Panc1 (cell line): ENCODE measurements around the gene PTP4A2. TPM values are rescaled to one million over a fixed set of nuclear protein-coding genes. Genes with fewer than 3 reads are reported as not detected.

Experiments
- ATAC-seq: fragments of 200-7000 bp; cut with Tn5 transposase; 2 replicates; pipeline ENCODE4 v1.9.1; 2020; ENCODE audit warnings: mild to moderate bottlenecking, moderate library complexity
- BruUV-seq: library from RNA; stranded (reverse); fragments of 400-500 nt; replicated peaks from 2 replicates; lab custom pipeline; 2021; lab: Mats Ljungman, UMichigan
- CTCF ChIA-PET: fragments of 300-600 bp; sonication (Branson Sonifier 250); formaldehyde crosslinking; loops from one replicate; lab custom pipeline; 2022; ENCODE audit warnings: antibody characterized with exemption; lab: Charles Lee
- POLR2A ChIA-PET: fragments of 300-600 bp; sonication (Branson Sonifier 250); formaldehyde crosslinking; loops from one replicate; lab custom pipeline; 2022; ENCODE audit warnings: antibody characterized with exemption; lab: Charles Lee
- DNase-seq: peaks from one replicate; pipeline ENCODE4 v3.0.0-alpha.2; 2010; ENCODE audit warnings: low read depth, low spot score
- H3K27ac ChIP-seq: 2 replicates; pipeline ENCODE4 v1.5.1; 2011; ENCODE audit warnings: mild to moderate bottlenecking, low read length, inconsistent platforms
- H3K27me3 ChIP-seq: fragments of 200-500 bp; sonication (Bioruptor generic); 2 replicates; pipeline ENCODE4 v1.6.0; 2014; ENCODE audit warnings: low read length, inconsistent platforms; ENCODE audit not compliant: control insufficient read depth, insufficient read depth
- H3K36me3 ChIP-seq: fragments of 200-500 bp; sonication (Bioruptor generic); 2 replicates; pipeline ENCODE4 v1.5.1; 2014; ENCODE audit warnings: inconsistent platforms, mild to moderate bottlenecking, low read length, moderate library complexity; ENCODE audit not compliant: control insufficient read depth, insufficient read depth
- H3K4me1 ChIP-seq: 2 replicates; pipeline ENCODE4 v1.5.1; 2011; ENCODE audit warnings: inconsistent platforms, mild to moderate bottlenecking, low read length, moderate library complexity; ENCODE audit not compliant: control insufficient read depth, insufficient read depth
- H3K4me3 ChIP-seq, 2 experiments: 2 replicates each; pipeline ENCODE4 v1.5.1; 2011 to 2012; ENCODE audit warnings: low read depth in 2 of 2, low read length in 2 of 2, mild to moderate bottlenecking in 2 of 2, inconsistent platforms in 1 of 2, moderate library complexity in 1 of 2
- H3K9me3 ChIP-seq: fragments of 200-500 bp; sonication (Bioruptor generic); 2 replicates; pipeline ENCODE4 v1.5.1; 2014; ENCODE audit warnings: low read depth, mild to moderate bottlenecking, inconsistent platforms, low read length, moderate library complexity; ENCODE audit not compliant: control insufficient read depth, insufficient read depth
- POLR2AphosphoS5 ChIP-seq: IDR thresholded peaks from 2 replicates; pipeline ENCODE4 v1.6.1; 2012; ENCODE audit warnings: mild to moderate bottlenecking, low read depth, low read length, moderate library complexity
- SIN3A ChIP-seq: IDR thresholded peaks from 2 replicates; pipeline ENCODE4 v1.6.1; 2012; ENCODE audit warnings: low read depth, mild to moderate bottlenecking, low read length, moderate library complexity, borderline replicate concordance; ENCODE audit not compliant: insufficient read depth
- TCF7L2 ChIP-seq: IDR thresholded peaks from 2 replicates; pipeline ENCODE4 v1.6.1; 2011; ENCODE audit warnings: mild to moderate bottlenecking, low read depth, low read length, inconsistent platforms
- in situ Hi-C: cut with HindIII; loops from 2 replicates; pipeline ENCODE4 v1.10.0; 2016; ENCODE audit warnings: low sequenced_read_pairs, low pct_unique_long_range_greater_than_20kb
- intact Hi-C: fragments of 100-400 bp; cut with micrococcal nuclease; formaldehyde crosslinking; loops from one replicate; pipeline ENCODE4 v1.10.0; 2022; ENCODE audit not compliant: unreplicated experiment
- total RNA-seq: library from RNA; stranded (reverse); gene quantifications from one replicate; pipeline ENCODE4 v1.2.1, GENCODE V29; 2021; ENCODE audit not compliant: unreplicated experiment
- TF ChIP-seq, protein P1 (sequence below), 2 experiments: IDR thresholded peaks; 2 replicates each; pipeline ENCODE4 v1.6.1; 2011 to 2012; ENCODE audit warnings: low read depth in 2 of 2, control low read depth in 1 of 2, low read length in 1 of 2, mild to moderate bottlenecking in 1 of 2, moderate library complexity in 1 of 2; ENCODE audit not compliant: insufficient read depth in 1 of 2
- TF ChIP-seq, protein P2 (sequence below): fragments of 450-650 bp; IDR thresholded peaks from 2 replicates; pipeline ENCODE4 v1.5.1; 2017; ENCODE audit warnings: mild to moderate bottlenecking

PTP4A2 gene
- total RNA-seq, 1 experiment from 2014 or later = 559 TPM

DNA sequence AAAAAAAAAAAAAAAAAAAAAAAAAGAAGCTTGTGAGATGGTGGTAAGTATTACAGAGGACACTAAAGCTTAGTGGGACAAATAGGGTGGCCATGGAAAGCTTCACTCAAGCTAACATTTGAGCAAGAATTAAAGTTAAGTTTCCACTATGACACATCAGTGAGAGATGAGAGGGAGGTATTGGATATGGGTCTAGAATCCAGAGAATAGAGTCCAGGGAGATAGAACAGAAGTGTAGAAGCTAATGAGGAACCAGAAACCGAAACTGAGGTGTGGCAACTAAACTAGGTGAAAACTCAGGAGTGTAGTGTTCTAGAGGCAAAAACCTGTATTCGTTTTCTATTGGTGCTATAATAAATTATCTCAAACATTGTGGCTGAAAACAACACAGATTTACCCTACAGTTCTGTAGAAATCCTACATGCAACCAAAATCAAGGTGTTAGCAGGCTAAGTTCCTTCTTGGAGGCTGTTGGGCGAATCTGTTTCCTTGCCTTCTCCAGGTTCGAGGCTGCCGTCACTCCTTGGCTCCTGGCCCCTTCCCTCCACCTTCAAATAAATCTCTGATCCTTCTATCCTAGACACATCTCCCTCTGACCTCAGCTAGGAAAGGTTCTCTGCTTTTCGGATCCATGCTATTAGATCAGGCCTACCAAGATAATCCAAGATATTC is 36.2 kb downstream of the PTP4A2 start:
- Histone ChIP-seq H3K36me3 (peaks cover 7% of the 10 kb centered on the region), H3K27me3 (no peaks in the 10 kb centered on the region), H3K9me3 (no peaks in the 10 kb centered on the region), H3K27ac (no peak overlapping the region), H3K4me1 (no peaks in the 10 kb centered on the region), H3K4me3 (no peak overlapping the region)
- DNase-seq = no peak
- CTCF ChIA-PET = interaction anchor here (0.6 kb wide), 2 partner anchors 37 to 54 kb away, joined by 3 to 6 read pairs; no protein-coding TSS in a partner anchor
- no TSS peak for BruUV-seq
- intact Hi-C loops = no loop called here
- POLR2A ChIA-PET = interaction anchor here (0.5 kb wide), 1 partner anchor 61 kb away, joined by 3 read pairs; no protein-coding TSS in a partner anchor
- TF ChIP-seq, protein P1, sequence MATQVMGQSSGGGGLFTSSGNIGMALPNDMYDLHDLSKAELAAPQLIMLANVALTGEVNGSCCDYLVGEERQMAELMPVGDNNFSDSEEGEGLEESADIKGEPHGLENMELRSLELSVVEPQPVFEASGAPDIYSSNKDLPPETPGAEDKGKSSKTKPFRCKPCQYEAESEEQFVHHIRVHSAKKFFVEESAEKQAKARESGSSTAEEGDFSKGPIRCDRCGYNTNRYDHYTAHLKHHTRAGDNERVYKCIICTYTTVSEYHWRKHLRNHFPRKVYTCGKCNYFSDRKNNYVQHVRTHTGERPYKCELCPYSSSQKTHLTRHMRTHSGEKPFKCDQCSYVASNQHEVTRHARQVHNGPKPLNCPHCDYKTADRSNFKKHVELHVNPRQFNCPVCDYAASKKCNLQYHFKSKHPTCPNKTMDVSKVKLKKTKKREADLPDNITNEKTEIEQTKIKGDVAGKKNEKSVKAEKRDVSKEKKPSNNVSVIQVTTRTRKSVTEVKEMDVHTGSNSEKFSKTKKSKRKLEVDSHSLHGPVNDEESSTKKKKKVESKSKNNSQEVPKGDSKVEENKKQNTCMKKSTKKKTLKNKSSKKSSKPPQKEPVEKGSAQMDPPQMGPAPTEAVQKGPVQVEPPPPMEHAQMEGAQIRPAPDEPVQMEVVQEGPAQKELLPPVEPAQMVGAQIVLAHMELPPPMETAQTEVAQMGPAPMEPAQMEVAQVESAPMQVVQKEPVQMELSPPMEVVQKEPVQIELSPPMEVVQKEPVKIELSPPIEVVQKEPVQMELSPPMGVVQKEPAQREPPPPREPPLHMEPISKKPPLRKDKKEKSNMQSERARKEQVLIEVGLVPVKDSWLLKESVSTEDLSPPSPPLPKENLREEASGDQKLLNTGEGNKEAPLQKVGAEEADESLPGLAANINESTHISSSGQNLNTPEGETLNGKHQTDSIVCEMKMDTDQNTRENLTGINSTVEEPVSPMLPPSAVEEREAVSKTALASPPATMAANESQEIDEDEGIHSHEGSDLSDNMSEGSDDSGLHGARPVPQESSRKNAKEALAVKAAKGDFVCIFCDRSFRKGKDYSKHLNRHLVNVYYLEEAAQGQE (IDR thresholded peaks at IDR 0.05; ENCODE audit: insufficient read depth in 1 of 2, low read depth in 2 of 2, low read length in 1 of 2) = no peak
- TF ChIP-seq POLR2AphosphoS5 (no peak), TCF7L2 (no peak), SIN3A (no peak)
- TF ChIP-seq, protein P2, sequence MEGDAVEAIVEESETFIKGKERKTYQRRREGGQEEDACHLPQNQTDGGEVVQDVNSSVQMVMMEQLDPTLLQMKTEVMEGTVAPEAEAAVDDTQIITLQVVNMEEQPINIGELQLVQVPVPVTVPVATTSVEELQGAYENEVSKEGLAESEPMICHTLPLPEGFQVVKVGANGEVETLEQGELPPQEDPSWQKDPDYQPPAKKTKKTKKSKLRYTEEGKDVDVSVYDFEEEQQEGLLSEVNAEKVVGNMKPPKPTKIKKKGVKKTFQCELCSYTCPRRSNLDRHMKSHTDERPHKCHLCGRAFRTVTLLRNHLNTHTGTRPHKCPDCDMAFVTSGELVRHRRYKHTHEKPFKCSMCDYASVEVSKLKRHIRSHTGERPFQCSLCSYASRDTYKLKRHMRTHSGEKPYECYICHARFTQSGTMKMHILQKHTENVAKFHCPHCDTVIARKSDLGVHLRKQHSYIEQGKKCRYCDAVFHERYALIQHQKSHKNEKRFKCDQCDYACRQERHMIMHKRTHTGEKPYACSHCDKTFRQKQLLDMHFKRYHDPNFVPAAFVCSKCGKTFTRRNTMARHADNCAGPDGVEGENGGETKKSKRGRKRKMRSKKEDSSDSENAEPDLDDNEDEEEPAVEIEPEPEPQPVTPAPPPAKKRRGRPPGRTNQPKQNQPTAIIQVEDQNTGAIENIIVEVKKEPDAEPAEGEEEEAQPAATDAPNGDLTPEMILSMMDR = no peak
- no peak for ATAC-seq
- in situ Hi-C loops = no loop called here

DNA sequence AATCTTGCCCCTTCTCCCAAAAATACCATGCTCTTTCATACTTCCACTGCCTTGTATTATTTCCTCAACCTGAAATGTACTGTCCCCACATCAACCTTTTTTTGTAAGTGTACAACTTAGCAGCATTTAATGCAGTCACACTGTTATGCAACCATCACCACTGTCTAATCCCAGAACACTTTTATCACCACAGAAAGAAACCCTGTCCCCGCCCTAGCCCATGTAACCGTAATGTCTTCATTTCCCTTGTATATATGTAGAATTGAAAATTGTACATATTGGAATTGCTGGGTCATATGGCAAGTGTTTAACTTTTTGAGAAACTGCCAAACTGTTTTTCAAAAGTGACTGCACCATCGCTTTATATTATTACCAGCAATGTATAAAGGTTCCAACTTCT is 37.4 kb downstream of the PTP4A2 start:
- ChIA-PET CTCF (no interaction called here), POLR2A (no interaction called here)
- Histone ChIP-seq H3K27me3 (no peaks in the 10 kb centered on the region), H3K27ac (no peak overlapping the region), H3K9me3 (no peaks in the 10 kb centered on the region), H3K36me3 (no peaks in the 10 kb centered on the region), H3K4me1 (no peaks in the 10 kb centered on the region), H3K4me3 (no peak overlapping the region)
- ATAC-seq (no peak), DNase-seq (no peak)
- no TSS peak for BruUV-seq
- in situ Hi-C loops (no loop called here), intact Hi-C loops (no loop called here)
- TF ChIP-seq TCF7L2 = no peak
- TF ChIP-seq, protein P1 (IDR thresholded peaks at IDR 0.05; ENCODE audit: insufficient read depth in 1 of 2, low read depth in 2 of 2, low read length in 1 of 2) = no peak
- no peak; the same call in 1 of the 2 replicates for TF ChIP-seq POLR2AphosphoS5
- TF ChIP-seq, protein P2 = no peak
- no peak for TF ChIP-seq SIN3A
